ENCODE measurements around the gene IGFL2.
"Not testable (repeated sequence)": the region's sequence is repeated elsewhere in the genome, so short reads cannot be mapped to it uniquely, and the experiment has no call there.

IGFL2 gene

GRCh38 chr19:46147791-46148288 lies at the start of gene IGFL2:
Gene IGFL2, plus strand, starts transcription at chr19:46148238. Its CDS starts 41 bp downstream, at chr19:46148279.
- H3K9me3 ChIP-seq (ENCODE audit: severe bottlenecking): no peaks in the 10 kb centered on the region
- H3K4me1 ChIP-seq (ENCODE audit: insufficient read depth, poor library complexity, severe bottlenecking): peaks cover 2% of the 10 kb centered on the region

GRCh38 chr19:46100344-46100743 lies 47.7 kb upstream of the IGFL2 start:
- ATAC-seq (ENCODE audit: low read depth): no peak
- Histone ChIP-seq H3K36me3 (ENCODE audit: low read depth) (no peaks in the 10 kb centered on the region), H3K27ac (ENCODE audit: poor library complexity, severe bottlenecking) (no peak overlapping the region), H3K27me3 (ENCODE audit: insufficient read depth, poor library complexity, severe bottlenecking) (no peaks in the 10 kb centered on the region), H3K4me3 (ENCODE audit: severe bottlenecking) (no peak overlapping the region), H3K4me1 (ENCODE audit: insufficient read depth, poor library complexity, severe bottlenecking) (no peaks in the 10 kb centered on the region), H3K9me3 (ENCODE audit: severe bottlenecking) (peaks cover 4% of the 10 kb centered on the region)
- no peak for DNase-seq (ENCODE audit: low spot score)
- TF ChIP-seq, protein P1, sequence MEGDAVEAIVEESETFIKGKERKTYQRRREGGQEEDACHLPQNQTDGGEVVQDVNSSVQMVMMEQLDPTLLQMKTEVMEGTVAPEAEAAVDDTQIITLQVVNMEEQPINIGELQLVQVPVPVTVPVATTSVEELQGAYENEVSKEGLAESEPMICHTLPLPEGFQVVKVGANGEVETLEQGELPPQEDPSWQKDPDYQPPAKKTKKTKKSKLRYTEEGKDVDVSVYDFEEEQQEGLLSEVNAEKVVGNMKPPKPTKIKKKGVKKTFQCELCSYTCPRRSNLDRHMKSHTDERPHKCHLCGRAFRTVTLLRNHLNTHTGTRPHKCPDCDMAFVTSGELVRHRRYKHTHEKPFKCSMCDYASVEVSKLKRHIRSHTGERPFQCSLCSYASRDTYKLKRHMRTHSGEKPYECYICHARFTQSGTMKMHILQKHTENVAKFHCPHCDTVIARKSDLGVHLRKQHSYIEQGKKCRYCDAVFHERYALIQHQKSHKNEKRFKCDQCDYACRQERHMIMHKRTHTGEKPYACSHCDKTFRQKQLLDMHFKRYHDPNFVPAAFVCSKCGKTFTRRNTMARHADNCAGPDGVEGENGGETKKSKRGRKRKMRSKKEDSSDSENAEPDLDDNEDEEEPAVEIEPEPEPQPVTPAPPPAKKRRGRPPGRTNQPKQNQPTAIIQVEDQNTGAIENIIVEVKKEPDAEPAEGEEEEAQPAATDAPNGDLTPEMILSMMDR (IDR thresholded peaks at IDR 0.05; ENCODE audit: poor library complexity, severe bottlenecking): no peak

More at GRCh38 chr19:46147791-46148288, at the start of gene IGFL2:
- H3K27me3 ChIP-seq (ENCODE audit: insufficient read depth, poor library complexity, severe bottlenecking): no peaks in the 10 kb centered on the region
- no peak within 1 kb of the TSS for H3K27ac ChIP-seq (ENCODE audit: poor library complexity, severe bottlenecking)
- no peak within 1 kb of the TSS for H3K4me3 ChIP-seq (ENCODE audit: severe bottlenecking)
- TF ChIP-seq, protein P1 (IDR thresholded peaks at IDR 0.05; ENCODE audit: poor library complexity, severe bottlenecking): no peak
- H3K36me3 ChIP-seq (ENCODE audit: low read depth): no peaks in the 10 kb centered on the region
- DNase-seq (ENCODE audit: low spot score): no peak
- ATAC-seq (ENCODE audit: low read depth): peak; percentile 64

DNA sequence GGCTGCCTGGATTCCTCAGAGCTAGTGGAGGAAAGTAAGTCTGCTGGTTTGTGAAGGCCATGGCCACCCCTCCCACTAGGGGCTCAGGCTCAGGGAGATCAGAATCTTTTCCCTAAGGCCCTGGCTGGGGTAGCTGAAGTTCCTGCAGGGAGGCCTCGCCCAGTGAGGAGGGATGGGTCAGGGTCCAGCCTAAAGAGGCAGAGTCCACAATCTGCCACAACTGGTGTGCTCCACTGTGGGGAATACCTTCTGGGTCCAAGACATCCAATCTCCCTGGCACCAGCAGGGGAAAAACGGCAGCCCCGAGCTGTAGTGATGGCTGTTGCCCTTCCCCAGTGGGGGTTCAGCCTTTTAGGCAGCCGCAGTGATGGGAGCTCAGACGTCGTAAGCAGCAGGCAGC lies 46.7 kb upstream of the IGFL2 start:
- Histone ChIP-seq H3K27ac (ENCODE audit: poor library complexity, severe bottlenecking) (no peak overlapping the region), H3K4me3 (ENCODE audit: severe bottlenecking) (no peak overlapping the region), H3K27me3 (ENCODE audit: insufficient read depth, poor library complexity, severe bottlenecking) (no peaks in the 10 kb centered on the region), H3K36me3 (ENCODE audit: low read depth) (no peaks in the 10 kb centered on the region), H3K4me1 (ENCODE audit: insufficient read depth, poor library complexity, severe bottlenecking) (no peaks in the 10 kb centered on the region), H3K9me3 (ENCODE audit: severe bottlenecking) (peaks cover 4% of the 10 kb centered on the region)
- ATAC-seq (ENCODE audit: low read depth) (no peak), DNase-seq (ENCODE audit: low spot score) (no peak)
- TF ChIP-seq, protein P1 (IDR thresholded peaks at IDR 0.05; ENCODE audit: poor library complexity, severe bottlenecking): no peak

GRCh38 chr19:46102333-46102732 lies 45.7 kb upstream of the IGFL2 start:
- not testable (repeated sequence) for H3K36me3 ChIP-seq (ENCODE audit: low read depth); DNase-seq (ENCODE audit: low spot score); H3K27ac ChIP-seq (ENCODE audit: poor library complexity, severe bottlenecking); H3K4me3 ChIP-seq (ENCODE audit: severe bottlenecking); ATAC-seq (ENCODE audit: low read depth); H3K27me3 ChIP-seq (ENCODE audit: insufficient read depth, poor library complexity, severe bottlenecking); H3K9me3 ChIP-seq (ENCODE audit: severe bottlenecking); H3K4me1 ChIP-seq (ENCODE audit: insufficient read depth, poor library complexity, severe bottlenecking)

- H3K27ac ChIP-seq (ENCODE audit: poor library complexity, severe bottlenecking): no peak overlapping the region
- ATAC-seq (ENCODE audit: low read depth): no peak
These were observed 40.7 kb upstream of the IGFL2 start for GRCh38 chr19:46107371-46107770.

More at GRCh38 chr19:46107371-46107770, 40.7 kb upstream of the IGFL2 start:
- H3K4me3 ChIP-seq (ENCODE audit: severe bottlenecking): no peak overlapping the region
- no peak for DNase-seq (ENCODE audit: low spot score)
- no peaks in the 10 kb centered on the region for H3K4me1 ChIP-seq (ENCODE audit: insufficient read depth, poor library complexity, severe bottlenecking)
- H3K9me3 ChIP-seq (ENCODE audit: severe bottlenecking): no peaks in the 10 kb centered on the region
- no peaks in the 10 kb centered on the region for H3K27me3 ChIP-seq (ENCODE audit: insufficient read depth, poor library complexity, severe bottlenecking)
- H3K36me3 ChIP-seq (ENCODE audit: low read depth): no peaks in the 10 kb centered on the region
- TF ChIP-seq, protein P1 (IDR thresholded peaks at IDR 0.05; ENCODE audit: poor library complexity, severe bottlenecking): no peak

All from RWPE2 (cell line).